Esophagus (tissue), 2 donors: ENCODE results near the gene NCLN. TPM values are rescaled to one million over a fixed set of nuclear protein-coding genes. Genes with fewer than 3 reads are reported as not detected.
"Not testable (repeated sequence)": the region's sequence is repeated elsewhere in the genome, so short reads cannot be mapped to it uniquely, and the experiment has no call there.

Source experiments
- H3K27ac ChIP-seq, 2 donors: one replicate each; pipeline ENCODE4 v1.5.1; 2013; ENCODE audit warnings: low read depth in 2 of 2, mild to moderate bottlenecking in 2 of 2, inconsistent platforms in 1 of 2, low read length in 1 of 2, moderate library complexity in 1 of 2
- H3K27me3 ChIP-seq, 2 donors: one replicate each; pipeline ENCODE4 v1.6.1; 2013; ENCODE audit warnings: low read length in 2 of 2, control low read depth in 1 of 2, mild to moderate bottlenecking in 1 of 2; ENCODE audit not compliant: insufficient read depth in 2 of 2, control insufficient read depth in 1 of 2
- H3K36me3 ChIP-seq, 2 donors: one replicate each; pipeline ENCODE4 v1.6.1; 2013; ENCODE audit warnings: low read length in 1 of 2; ENCODE audit not compliant: control insufficient read depth in 2 of 2, insufficient read depth in 2 of 2
- H3K4me1 ChIP-seq, 2 donors: one replicate each; pipeline ENCODE4 v1.6.1; 2013; ENCODE audit warnings: low read length in 1 of 2; ENCODE audit not compliant: control insufficient read depth in 2 of 2, insufficient read depth in 2 of 2
- H3K4me3 ChIP-seq, 2 donors: one replicate each; pipeline ENCODE4 v1.5.1; 2013; ENCODE audit warnings: low read length in 2 of 2, mild to moderate bottlenecking in 2 of 2, low read depth in 1 of 2, moderate library complexity in 1 of 2
- H3K9me3 ChIP-seq, 2 donors: one replicate each; pipeline ENCODE4 v1.6.1; 2013; ENCODE audit warnings: mild to moderate bottlenecking in 2 of 2, low read depth in 1 of 2, low read length in 1 of 2, moderate library complexity in 1 of 2; ENCODE audit not compliant: control insufficient read depth in 2 of 2, insufficient read depth in 1 of 2
- WGBS, 2 donors: extraction: QIAGEN DNeasy Blood & Tissue Kit; methylation state at CpG; one replicate each; pipeline ENCODE4 v1.1.7; 2013; 5-methylcytosine and 5-hydroxymethylcytosine counted together
- polyA plus RNA-seq, 2 donors: library from polyadenylated mRNA; stranded (reverse); fragments of 200-250 nt; gene quantifications; one replicate each; pipeline ENCODE4 v1.2.3, GENCODE V29; 2013
- donor health status: healthy with polysubstance abuse.
- donor health status: Bipolar disorder and iron deficiency.

Gene NCLN
- polyA plus RNA-seq, 2 donors = 23.9 to 24.9 TPM

DNA sequence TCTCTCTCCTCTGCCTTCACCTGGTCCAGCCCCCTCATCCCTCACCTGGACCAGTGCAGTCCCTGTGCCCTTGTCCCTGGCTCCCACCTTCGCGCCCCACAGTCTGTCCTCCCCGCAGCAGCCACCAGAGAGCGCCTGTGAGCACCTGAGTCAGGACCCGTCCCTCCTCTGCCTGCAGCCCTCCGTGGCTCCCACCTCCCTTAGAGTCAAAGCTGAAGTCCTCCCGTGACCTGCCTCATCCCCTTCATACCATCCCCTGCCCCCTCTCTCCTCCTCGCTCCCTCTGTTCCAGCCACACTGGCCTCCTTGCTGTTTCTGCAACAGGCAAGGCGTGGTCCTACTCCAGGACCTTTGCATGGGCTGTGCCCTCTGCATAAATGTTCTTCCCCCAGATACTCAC is 49.1 kb downstream of the NCLN start:
- WGBS, 2 donors = 62% methylated on average over 9 of the region's 9 CpGs
- Histone ChIP-seq H3K27ac (no peak overlapping the region), H3K36me3 (no peaks in the 10 kb centered on the region), H3K4me3 (no peak overlapping the region), H3K27me3 (peaks cover 0 to 3% of the 10 kb centered on the region in 2 donors), H3K9me3 (no peaks in the 10 kb centered on the region), H3K4me1 (no peaks in the 10 kb centered on the region)

DNA sequence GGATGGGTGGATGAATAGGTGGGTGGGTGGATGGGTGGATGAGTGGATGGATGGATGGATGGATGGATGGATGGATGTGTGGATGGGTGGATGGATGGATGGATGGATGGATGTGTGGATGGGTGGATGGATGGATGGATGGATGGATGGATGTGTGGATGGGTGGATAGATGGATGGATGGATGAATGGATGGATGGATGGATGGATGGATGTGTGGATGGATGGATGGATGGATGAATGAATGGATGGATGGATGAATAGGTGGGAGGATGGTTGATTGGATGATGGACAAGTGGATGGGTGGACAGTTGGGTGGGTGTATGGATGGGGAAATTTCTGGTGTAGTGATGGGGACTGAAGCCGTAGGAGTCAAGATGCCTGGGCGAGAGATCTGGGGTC is 49.9 kb downstream of the NCLN start:
- H3K4me3 ChIP-seq, H3K27me3 ChIP-seq, H3K27ac ChIP-seq, H3K36me3 ChIP-seq, H3K9me3 ChIP-seq, H3K4me1 ChIP-seq: not testable (repeated sequence)
- 85% methylated on average over 2 of the region's 2 CpGs for WGBS, 2 donors

GRCh38 chr19:3236272-3236671 is 50.5 kb downstream of the NCLN start:
- Histone ChIP-seq H3K9me3 (no peaks in the 10 kb centered on the region), H3K4me3 (no peak overlapping the region)
- 61 to 63% methylated on average over 4 of the region's 4 CpGs for WGBS, 2 donors

GRCh38 chr19:3238066-3238561 is 52.4 kb downstream of the NCLN start:
- Histone ChIP-seq H3K4me1 (no peaks in the 10 kb centered on the region), H3K9me3 (no peaks in the 10 kb centered on the region), H3K4me3 (no peak overlapping the region), H3K36me3 (no peaks in the 10 kb centered on the region), H3K27ac (no peak overlapping the region), H3K27me3 (no peaks in the 10 kb centered on the region)
- 85 to 86% methylated on average over 7 of the region's 7 CpGs for WGBS, 2 donors

More at GRCh38 chr19:3236272-3236671, 50.5 kb downstream of the NCLN start:
- no peaks in the 10 kb centered on the region for H3K36me3 ChIP-seq
- H3K27ac ChIP-seq = no peak overlapping the region
- H3K4me1 ChIP-seq = no peaks in the 10 kb centered on the region
- no peaks in the 10 kb centered on the region for H3K27me3 ChIP-seq

- Histone ChIP-seq H3K36me3 (no peaks in the 10 kb centered on the region), H3K27me3 (no peaks in the 10 kb centered on the region), H3K9me3 (no peaks in the 10 kb centered on the region), H3K4me1 (no peaks in the 10 kb centered on the region), H3K4me3 (no peak overlapping the region), H3K27ac (no peak overlapping the region)
- WGBS, 2 donors = 73 to 85% methylated on average over 5 of the region's 5 CpGs
Measured at GRCh38 chr19:3239367-3239766, 53.6 kb downstream of the NCLN start.

DNA sequence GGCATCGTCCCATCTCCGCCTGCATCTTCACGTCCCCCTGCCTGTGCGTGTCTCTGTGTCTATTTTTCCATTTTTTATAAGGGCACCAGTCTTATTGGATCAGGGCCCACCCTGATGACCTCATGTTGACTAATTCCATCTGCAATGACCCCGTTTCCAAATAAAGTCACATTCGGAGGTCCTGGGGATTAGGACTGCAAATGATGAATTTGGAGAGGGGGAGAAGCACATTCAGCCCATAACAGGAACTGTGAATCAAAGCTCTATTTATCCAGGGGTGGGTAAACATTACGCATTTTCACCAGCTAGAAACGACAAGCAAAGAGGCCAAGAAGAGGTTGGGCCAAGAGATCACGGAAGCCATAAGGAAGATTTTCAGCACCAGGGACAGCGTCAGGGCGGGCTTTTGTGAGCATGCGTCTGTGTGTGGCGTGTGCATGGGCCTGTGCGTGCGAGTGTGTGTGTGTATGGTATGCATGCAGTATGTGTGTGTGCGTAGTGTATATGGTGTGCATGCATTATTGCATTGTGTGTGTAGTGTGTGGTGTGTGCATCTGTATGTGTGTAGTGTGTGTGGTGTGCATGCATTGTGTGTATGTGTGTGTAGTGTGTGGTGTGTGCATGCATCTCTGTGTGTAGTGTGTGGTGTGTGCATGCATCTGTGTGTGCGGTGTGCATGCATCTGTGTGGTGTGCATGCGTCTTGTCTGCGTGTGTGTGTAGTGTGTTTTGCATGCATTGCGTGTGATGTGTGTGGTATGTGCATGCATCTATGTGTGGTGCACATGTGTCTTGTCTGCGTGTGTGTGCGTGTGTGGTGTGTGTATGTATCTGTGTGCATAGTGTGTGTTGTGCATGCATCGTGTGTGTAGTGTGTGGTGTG is 58.3 kb downstream of the NCLN start:
- no peaks in the 10 kb centered on the region for H3K4me1 ChIP-seq
- H3K27ac ChIP-seq = no peak overlapping the region
- no peak overlapping the region for H3K4me3 ChIP-seq
- H3K27me3 ChIP-seq = no peaks in the 10 kb centered on the region
- WGBS, 2 donors = 39 to 40% methylated on average over 23 of the region's 23 CpGs
- no peaks in the 10 kb centered on the region for H3K9me3 ChIP-seq
- no peaks in the 10 kb centered on the region for H3K36me3 ChIP-seq

- Histone ChIP-seq H3K4me3 (no peak overlapping the region), H3K4me1 (no peaks in the 10 kb centered on the region), H3K9me3 (no peaks in the 10 kb centered on the region), H3K27me3 (no peaks in the 10 kb centered on the region), H3K27ac (no peak overlapping the region), H3K36me3 (no peaks in the 10 kb centered on the region)
- 94% methylated on average over 9 of the region's 9 CpGs for WGBS, 2 donors
Measured at GRCh38 chr19:3245050-3245449, 59.3 kb downstream of the NCLN start.

DNA sequence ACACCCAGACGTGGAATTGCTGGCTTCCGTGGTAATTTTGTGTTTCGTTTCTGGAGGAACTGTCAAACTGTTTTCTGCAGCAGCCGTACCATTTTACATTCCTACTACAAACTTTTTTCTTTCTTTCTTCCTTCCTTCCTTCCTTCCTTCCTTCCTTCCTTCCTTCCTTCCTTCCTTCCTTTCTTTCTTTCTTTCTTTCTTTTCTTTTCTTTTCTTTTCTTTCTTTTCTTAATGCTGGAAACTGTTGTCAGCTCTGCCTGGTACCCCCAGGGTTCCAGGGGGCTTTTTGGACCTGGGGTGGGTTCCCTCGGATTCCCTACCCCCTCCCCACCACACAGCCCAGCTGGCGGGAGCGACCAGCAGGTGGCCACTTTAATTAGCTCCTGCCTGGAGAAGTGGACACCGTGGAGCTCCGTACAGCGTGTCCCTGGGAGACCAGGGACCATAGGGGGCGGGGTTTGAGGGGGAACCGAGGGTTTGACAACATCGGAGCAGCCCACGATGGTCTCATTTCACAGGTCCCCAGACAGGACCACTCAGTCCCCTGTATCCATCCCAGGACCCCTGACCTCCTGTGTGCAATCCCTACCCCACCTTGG is 63.1 kb downstream of the NCLN start:
- Histone ChIP-seq H3K36me3 (no peaks in the 10 kb centered on the region), H3K4me3 (no peak overlapping the region), H3K4me1 (no peaks in the 10 kb centered on the region), H3K9me3 (peaks cover 4 to 7% of the 10 kb centered on the region in 2 donors), H3K27ac (no peak overlapping the region), H3K27me3 (no peaks in the 10 kb centered on the region)
- 36 to 54% methylated on average over 14 of the region's 14 CpGs for WGBS, 2 donors

- H3K27me3 ChIP-seq = no peaks in the 10 kb centered on the region
- no peak overlapping the region for H3K4me3 ChIP-seq
- H3K4me1 ChIP-seq = no peaks in the 10 kb centered on the region
- H3K36me3 ChIP-seq = no peaks in the 10 kb centered on the region
- 78% methylated on average over 9 to 10 of the region's 10 CpGs for WGBS, 2 donors
- no peak overlapping the region for H3K27ac ChIP-seq
- H3K9me3 ChIP-seq = peaks cover 4 to 12% of the 10 kb centered on the region in 2 donors
Measured at GRCh38 chr19:3249408-3249807, 63.7 kb downstream of the NCLN start.
